Lower leg skin (tissue), 4 donors: ENCODE data around the gene KRT34. TPM values are rescaled to one million over a fixed set of nuclear protein-coding genes. Genes with fewer than 3 reads are reported as not detected.

ENCODE experiments used
- DNase-seq, 2 donors: peaks; one replicate each; pipeline ENCODE4 v3.0.0-alpha.2; 2019; ENCODE audit warnings: low spot score in 2 of 2
- H3K4me3 ChIP-seq: fragments of 200-600 bp; sonication (generic); 2 replicates; pipeline ENCODE4 v1.5.1; 2017; ENCODE audit warnings: mild to moderate bottlenecking, low read depth; ENCODE audit not compliant: poor library complexity, severe bottlenecking
- CTCF ChIP-seq, 3 donors: fragments of 450-650 bp; IDR thresholded peaks; one replicate each; pipeline ENCODE4 v1.5.1; 2016; ENCODE audit warnings: antibody characterized with exemption in 3 of 3, mild to moderate bottlenecking in 3 of 3, moderate library complexity in 2 of 3
- POLR2A ChIP-seq, 2 donors: fragments of 450-650 bp; IDR thresholded peaks; one replicate each; pipeline ENCODE4 v1.6.1; 2016 to 2017; ENCODE audit warnings: antibody characterized with exemption in 2 of 2, mild to moderate bottlenecking in 1 of 2, moderate library complexity in 1 of 2
- WGBS, 2 donors: methylation state at CpG; one replicate each; pipeline ENCODE4 v1.1.5; 2018; 5-methylcytosine and 5-hydroxymethylcytosine counted together
- intact Hi-C: fragments of 100-400 bp; cut with DNase I; formaldehyde crosslinking; loops from one replicate; pipeline ENCODE4 v1.15.0; 2023; ENCODE audit warnings: low total_unique reads
- total RNA-seq, 4 donors: library from RNA; depleted of rRNA; stranded (reverse); fragments of >200 nt; gene quantifications; one replicate each; pipeline ENCODE4 v1.1.0, GENCODE V29; 2016

Gene KRT34
- total RNA-seq, 4 donors from 2014 or later = 0.72 to 143 (median 6.3) TPM

- 15 to 23% methylated on average over 5 of the region's 5 CpGs for WGBS, 2 donors
- DNase-seq = no peak
- H3K4me3 ChIP-seq = no peak overlapping the region
- TF ChIP-seq CTCF (IDR thresholded peaks at IDR 0.05) = no peak
- no peak for TF ChIP-seq POLR2A (IDR thresholded peaks at IDR 0.05)
- intact Hi-C loops = no loop called here
These were observed 43.1 kb downstream of the KRT34 start for GRCh38 chr17:41338961-41339485.

GRCh38 chr17:41335747-41336146 lies 46.4 kb downstream of the KRT34 start:
- TF ChIP-seq POLR2A (IDR thresholded peaks at IDR 0.05) (no peak), CTCF (IDR thresholded peaks at IDR 0.05) (no peak)
- H3K4me3 ChIP-seq = no peak overlapping the region
- intact Hi-C loops = no loop called here
- WGBS, 2 donors = 84 to 94% methylated on average over 1 of the region's 1 CpG
- DNase-seq = peak in 1 of 2 donors; percentile 23

GRCh38 chr17:41334385-41335305 lies 47.5 kb downstream of the KRT34 start:
- 64 to 71% methylated on average over 6 of the region's 6 CpGs for WGBS, 2 donors
- H3K4me3 ChIP-seq = no peak overlapping the region
- intact Hi-C loops = no loop called here
- TF ChIP-seq CTCF (IDR thresholded peaks at IDR 0.05) (no peak), POLR2A (IDR thresholded peaks at IDR 0.05) (no peak)
- DNase-seq = peak in 1 of 2 donors; percentile 65

GRCh38 chr17:41333836-41334235 lies 48.3 kb downstream of the KRT34 start:
- 97 to 100% methylated on average over 3 of the region's 3 CpGs for WGBS, 2 donors
- no peak overlapping the region for H3K4me3 ChIP-seq
- intact Hi-C loops = no loop called here
- TF ChIP-seq CTCF (IDR thresholded peaks at IDR 0.05) = no peak
- no peak for TF ChIP-seq POLR2A (IDR thresholded peaks at IDR 0.05)
- DNase-seq = peak in 1 of 2 donors; percentile 43

- intact Hi-C loops = no loop called here
- TF ChIP-seq POLR2A (IDR thresholded peaks at IDR 0.05) = no peak
- TF ChIP-seq CTCF (IDR thresholded peaks at IDR 0.05) = no peak
- peak in 1 of 2 donors; percentile 32 for DNase-seq
- H3K4me3 ChIP-seq = no peak overlapping the region
- WGBS, 2 donors = 96 to 98% methylated on average over 5 of the region's 5 CpGs
These were observed 49.0 kb downstream of the KRT34 start for GRCh38 chr17:41333098-41333497.
